ENCODE results near the gene USE1.

Gene USE1

DNA sequence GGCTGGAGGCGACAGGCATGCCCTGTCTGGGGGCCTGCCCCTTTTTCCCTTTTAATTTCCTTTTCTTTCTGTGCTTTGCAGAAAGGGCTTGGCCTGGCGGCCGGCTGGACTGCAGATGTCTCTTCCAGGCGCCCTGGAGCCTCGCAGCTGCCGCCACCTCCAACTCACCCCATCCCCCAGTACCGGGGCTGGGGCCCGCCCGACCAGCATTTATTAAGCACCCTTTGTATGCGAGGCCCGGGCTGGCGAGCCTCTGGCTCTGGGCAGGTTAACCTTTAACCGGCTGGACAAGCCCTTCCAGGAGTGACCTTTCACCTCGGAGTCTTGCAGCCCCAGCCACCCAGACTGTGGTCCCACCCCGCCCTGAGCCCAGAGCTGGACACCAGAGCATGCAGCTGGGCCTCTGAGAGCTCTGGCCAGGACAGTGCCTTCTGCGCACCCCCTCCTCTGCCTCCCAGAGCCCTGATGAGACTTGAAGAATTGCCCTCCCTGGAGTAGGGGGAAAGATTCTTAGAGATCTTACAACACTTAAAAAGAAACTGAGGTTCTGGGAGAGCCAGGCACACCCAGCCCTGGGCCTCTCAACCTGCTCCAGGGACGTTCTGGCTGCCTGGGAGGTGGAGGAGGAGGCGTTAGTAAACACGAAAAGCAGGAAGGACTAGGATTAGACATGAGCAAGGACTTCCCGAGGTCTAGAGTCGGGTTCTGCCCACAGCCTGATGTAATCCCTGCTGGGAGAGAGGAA lies 31.7 kb downstream of the USE1 start:
- Histone ChIP-seq H3K4me3 (ENCODE audit: low read depth, low read length) (peak overlapping the region; percentile 71), H3K27me3 (ENCODE audit: control insufficient read depth, insufficient read depth, low read length) (no peaks in the 10 kb centered on the region), H3K9me3 (ENCODE audit: control insufficient read depth, insufficient read depth, low read length) (no peaks in the 10 kb centered on the region), H3K36me3 (ENCODE audit: control insufficient read depth, insufficient read depth, low read length) (0 out of 2 replicates have a peak, but pooled peaks cover 3% of the 10 kb centered on the region), H3K9ac (ENCODE audit: low read depth, low read length) (0 out of 2 replicates have a peak overlapping the region, but pooled peaks have one; percentile 75), H3K27ac (ENCODE audit: low read depth, low read length) (peak overlapping the region; percentile 96), H3K4me1 (ENCODE audit: control insufficient read depth, insufficient read depth, low read length) (peaks cover 27% of the 10 kb centered on the region)

DNA sequence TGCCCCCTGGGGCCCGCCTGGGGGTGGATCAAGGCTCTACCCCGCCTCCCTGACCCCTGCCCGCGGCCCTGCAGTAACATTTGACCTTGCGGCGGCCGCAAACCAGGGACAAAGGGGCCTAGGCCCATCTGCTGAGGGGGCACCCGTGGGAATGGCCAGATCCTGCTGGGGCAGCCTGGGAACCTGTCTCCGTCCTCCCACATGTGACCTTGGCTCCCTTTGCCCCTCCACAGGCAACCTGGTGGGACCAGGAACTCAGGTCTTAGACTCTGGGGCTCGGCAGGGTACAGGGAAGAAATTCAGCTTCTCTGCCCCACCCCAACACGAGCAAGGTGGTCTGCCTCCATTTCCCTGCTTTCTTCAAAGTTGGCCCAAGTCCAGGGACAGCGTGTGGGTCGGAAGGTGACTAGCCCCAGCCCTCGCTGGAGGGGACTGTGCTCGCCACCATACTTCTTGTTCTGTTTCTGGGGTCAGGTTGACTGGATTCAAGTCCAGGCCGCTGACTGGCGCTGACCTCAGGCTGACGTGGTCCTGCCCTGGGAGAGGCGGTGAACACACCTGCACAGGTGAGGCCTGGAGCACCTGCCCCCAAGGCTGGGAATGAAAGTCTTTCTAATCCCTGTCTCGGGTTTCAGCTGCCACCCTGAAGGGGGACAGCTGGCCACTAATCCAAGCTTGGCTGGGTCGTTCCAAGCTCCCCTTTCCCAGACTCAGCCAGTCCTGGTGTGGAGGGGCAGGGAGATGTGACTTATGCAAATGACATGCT lies 33.0 kb downstream of the USE1 start:
- Histone ChIP-seq H3K27ac (ENCODE audit: low read depth, low read length) (peak overlapping the region; percentile 96), H3K9ac (ENCODE audit: low read depth, low read length) (peak overlapping the region; percentile 33)

GRCh38 chr19:17249887-17250548 lies 34.9 kb downstream of the USE1 start:
- H3K4me1 ChIP-seq (ENCODE audit: control insufficient read depth, insufficient read depth, low read length): peaks cover 27% of the 10 kb centered on the region
- H3K36me3 ChIP-seq (ENCODE audit: control insufficient read depth, insufficient read depth, low read length): 0 out of 2 replicates have a peak, but pooled peaks cover 3% of the 10 kb centered on the region
- H3K9me3 ChIP-seq (ENCODE audit: control insufficient read depth, insufficient read depth, low read length): no peaks in the 10 kb centered on the region
- no peak overlapping the region for H3K4me3 ChIP-seq (ENCODE audit: low read depth, low read length)
- no peak overlapping the region for H3K9ac ChIP-seq (ENCODE audit: low read depth, low read length)
- no peaks in the 10 kb centered on the region for H3K27me3 ChIP-seq (ENCODE audit: control insufficient read depth, insufficient read depth, low read length)
- no peak overlapping the region for H3K27ac ChIP-seq (ENCODE audit: low read depth, low read length)

More for the DNA sequence above, 33.0 kb downstream of the USE1 start:
- Histone ChIP-seq H3K4me1 (ENCODE audit: control insufficient read depth, insufficient read depth, low read length) (peaks cover 27% of the 10 kb centered on the region), H3K9me3 (ENCODE audit: control insufficient read depth, insufficient read depth, low read length) (no peaks in the 10 kb centered on the region), H3K4me3 (ENCODE audit: low read depth, low read length) (peak overlapping the region; percentile 42), H3K36me3 (ENCODE audit: control insufficient read depth, insufficient read depth, low read length) (0 out of 2 replicates have a peak, but pooled peaks cover 3% of the 10 kb centered on the region), H3K27me3 (ENCODE audit: control insufficient read depth, insufficient read depth, low read length) (no peaks in the 10 kb centered on the region)

GRCh38 chr19:17254636-17255035 lies 39.5 kb downstream of the USE1 start:
- Histone ChIP-seq H3K27ac (ENCODE audit: low read depth, low read length) (no peak overlapping the region), H3K9ac (ENCODE audit: low read depth, low read length) (no peak overlapping the region), H3K27me3 (ENCODE audit: control insufficient read depth, insufficient read depth, low read length) (no peaks in the 10 kb centered on the region), H3K36me3 (ENCODE audit: control insufficient read depth, insufficient read depth, low read length) (peaks cover 7% of the 10 kb centered on the region; the same call in 1 of the 2 replicates), H3K4me1 (ENCODE audit: control insufficient read depth, insufficient read depth, low read length) (no peaks in the 10 kb centered on the region), H3K4me3 (ENCODE audit: low read depth, low read length) (no peak overlapping the region), H3K9me3 (ENCODE audit: control insufficient read depth, insufficient read depth, low read length) (peaks cover 8% of the 10 kb centered on the region)

GRCh38 chr19:17255150-17255621 lies 40.0 kb downstream of the USE1 start:
- no peaks in the 10 kb centered on the region for H3K27me3 ChIP-seq (ENCODE audit: control insufficient read depth, insufficient read depth, low read length)
- no peak overlapping the region for H3K4me3 ChIP-seq (ENCODE audit: low read depth, low read length)
- H3K27ac ChIP-seq (ENCODE audit: low read depth, low read length): no peak overlapping the region
- no peak overlapping the region for H3K9ac ChIP-seq (ENCODE audit: low read depth, low read length)
- H3K4me1 ChIP-seq (ENCODE audit: control insufficient read depth, insufficient read depth, low read length): no peaks in the 10 kb centered on the region
- peaks cover 11% of the 10 kb centered on the region for H3K9me3 ChIP-seq (ENCODE audit: control insufficient read depth, insufficient read depth, low read length)
- peaks cover 7% of the 10 kb centered on the region; the same call in 1 of the 2 replicates for H3K36me3 ChIP-seq (ENCODE audit: control insufficient read depth, insufficient read depth, low read length)

DNA sequence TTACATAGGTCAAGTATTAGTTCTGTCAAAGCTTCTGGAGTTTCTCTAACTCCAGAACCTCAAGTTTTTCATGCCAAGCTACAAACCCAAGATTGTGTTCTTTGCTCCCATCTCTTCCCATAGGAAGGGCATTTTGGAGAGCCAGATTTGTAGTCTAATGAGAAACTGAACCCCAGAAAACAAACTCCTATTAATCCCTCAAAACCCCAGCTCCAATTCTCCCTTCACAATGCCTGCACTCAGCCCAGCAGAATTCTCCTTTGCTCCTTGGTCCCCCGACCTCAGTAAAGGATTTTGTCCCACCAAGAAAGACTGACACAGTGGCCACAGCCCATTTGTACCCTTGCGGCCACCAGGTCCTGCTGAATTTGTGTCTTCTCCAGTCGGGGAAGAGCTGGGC lies 41.0 kb downstream of the USE1 start:
- Histone ChIP-seq H3K27me3 (ENCODE audit: control insufficient read depth, insufficient read depth, low read length) (no peaks in the 10 kb centered on the region), H3K4me1 (ENCODE audit: control insufficient read depth, insufficient read depth, low read length) (no peaks in the 10 kb centered on the region), H3K27ac (ENCODE audit: low read depth, low read length) (no peak overlapping the region), H3K36me3 (ENCODE audit: control insufficient read depth, insufficient read depth, low read length) (peaks cover 7% of the 10 kb centered on the region; the same call in 1 of the 2 replicates), H3K9ac (ENCODE audit: low read depth, low read length) (no peak overlapping the region), H3K9me3 (ENCODE audit: control insufficient read depth, insufficient read depth, low read length) (peaks cover 11% of the 10 kb centered on the region), H3K4me3 (ENCODE audit: low read depth, low read length) (no peak overlapping the region)

DNA sequence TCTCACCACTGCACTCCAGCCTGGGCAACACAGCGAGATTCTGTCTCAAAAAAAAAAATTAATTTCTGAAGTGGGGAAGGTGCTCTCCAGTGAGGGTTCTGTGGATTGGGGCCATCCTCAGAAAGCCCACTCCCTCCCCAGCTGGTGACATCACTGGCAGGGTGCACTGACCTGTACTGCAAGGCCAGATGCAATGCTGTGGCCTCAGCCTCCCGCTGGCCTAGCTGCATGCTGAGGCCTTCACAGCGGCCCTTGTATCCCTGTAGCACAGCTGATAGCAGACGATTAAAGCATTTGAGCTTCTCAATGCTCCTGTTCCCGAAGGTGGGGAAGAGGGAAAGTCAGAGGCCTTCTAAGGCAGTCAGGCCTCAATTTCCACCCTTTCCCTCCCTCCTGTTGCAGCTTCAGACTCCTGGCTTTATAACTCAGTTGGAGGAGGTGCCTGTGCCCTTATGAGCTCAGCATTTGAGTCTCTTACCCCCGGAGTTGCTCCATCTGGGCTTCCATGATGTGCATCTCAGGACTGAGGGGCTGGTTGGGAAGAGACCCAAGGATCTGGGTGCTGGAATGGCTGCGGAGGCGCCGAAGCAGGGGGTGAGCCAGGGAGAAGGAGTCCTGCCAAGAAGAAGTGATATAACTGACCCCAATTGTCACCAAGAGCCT lies 44.1 kb downstream of the USE1 start:
- H3K9ac ChIP-seq (ENCODE audit: low read depth, low read length): no peak overlapping the region
- H3K9me3 ChIP-seq (ENCODE audit: control insufficient read depth, insufficient read depth, low read length): peaks cover 11% of the 10 kb centered on the region
- no peak overlapping the region for H3K4me3 ChIP-seq (ENCODE audit: low read depth, low read length)
- H3K36me3 ChIP-seq (ENCODE audit: control insufficient read depth, insufficient read depth, low read length): peaks cover 4% of the 10 kb centered on the region; the same call in 1 of the 2 replicates
- H3K4me1 ChIP-seq (ENCODE audit: control insufficient read depth, insufficient read depth, low read length): peaks cover 2% of the 10 kb centered on the region; the same call in 1 of the 2 replicates
- no peak overlapping the region for H3K27ac ChIP-seq (ENCODE audit: low read depth, low read length)
- no peaks in the 10 kb centered on the region for H3K27me3 ChIP-seq (ENCODE audit: control insufficient read depth, insufficient read depth, low read length)

DNA sequence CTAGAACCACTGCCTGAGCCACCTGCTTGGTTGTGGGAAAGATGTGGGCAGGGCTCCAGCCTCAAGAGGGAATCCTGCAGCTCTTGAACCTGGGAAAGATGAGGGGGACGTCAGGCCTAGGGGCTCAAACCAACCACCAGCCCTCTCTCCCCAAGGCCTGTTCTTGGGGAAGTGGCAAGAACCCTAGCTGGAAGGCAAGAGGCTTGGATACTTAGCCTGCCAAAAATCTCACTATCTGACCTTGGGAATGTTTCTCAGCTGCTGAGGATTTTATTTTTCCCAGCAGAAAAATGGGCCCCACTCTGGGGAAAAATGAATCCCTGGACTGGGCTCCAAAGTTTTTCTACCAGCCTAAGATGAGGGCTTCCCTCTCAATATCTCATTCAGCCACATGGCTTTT lies 44.8 kb downstream of the USE1 start:
- Histone ChIP-seq H3K27me3 (ENCODE audit: control insufficient read depth, insufficient read depth, low read length) (no peaks in the 10 kb centered on the region), H3K27ac (ENCODE audit: low read depth, low read length) (no peak overlapping the region), H3K4me1 (ENCODE audit: control insufficient read depth, insufficient read depth, low read length) (peaks cover 6% of the 10 kb centered on the region; the same call in 1 of the 2 replicates), H3K36me3 (ENCODE audit: control insufficient read depth, insufficient read depth, low read length) (peaks cover 4% of the 10 kb centered on the region; the same call in 1 of the 2 replicates), H3K9me3 (ENCODE audit: control insufficient read depth, insufficient read depth, low read length) (peaks cover 11% of the 10 kb centered on the region), H3K9ac (ENCODE audit: low read depth, low read length) (no peak overlapping the region), H3K4me3 (ENCODE audit: low read depth, low read length) (no peak overlapping the region)

- no peaks in the 10 kb centered on the region for H3K27me3 ChIP-seq (ENCODE audit: control insufficient read depth, insufficient read depth, low read length)
- H3K9ac ChIP-seq (ENCODE audit: low read depth, low read length): peak overlapping the region; percentile 64; the same call in 1 of the 2 replicates
- H3K4me3 ChIP-seq (ENCODE audit: low read depth, low read length): no peak overlapping the region
- H3K4me1 ChIP-seq (ENCODE audit: control insufficient read depth, insufficient read depth, low read length): peaks cover 6% of the 10 kb centered on the region; the same call in 1 of the 2 replicates
- H3K27ac ChIP-seq (ENCODE audit: low read depth, low read length): peak overlapping the region; percentile 30
- peaks cover 4% of the 10 kb centered on the region; the same call in 1 of the 2 replicates for H3K36me3 ChIP-seq (ENCODE audit: control insufficient read depth, insufficient read depth, low read length)
- peaks cover 11% of the 10 kb centered on the region for H3K9me3 ChIP-seq (ENCODE audit: control insufficient read depth, insufficient read depth, low read length)
Measured at GRCh38 chr19:17260842-17261325, 45.7 kb downstream of the USE1 start.

- Histone ChIP-seq H3K4me3 (ENCODE audit: low read depth, low read length) (no peak overlapping the region), H3K36me3 (ENCODE audit: control insufficient read depth, insufficient read depth, low read length) (peaks cover 4% of the 10 kb centered on the region; the same call in 1 of the 2 replicates), H3K27me3 (ENCODE audit: control insufficient read depth, insufficient read depth, low read length) (no peaks in the 10 kb centered on the region), H3K4me1 (ENCODE audit: control insufficient read depth, insufficient read depth, low read length) (peaks cover 6% of the 10 kb centered on the region; the same call in 1 of the 2 replicates), H3K27ac (ENCODE audit: low read depth, low read length) (no peak overlapping the region), H3K9ac (ENCODE audit: low read depth, low read length) (no peak overlapping the region), H3K9me3 (ENCODE audit: control insufficient read depth, insufficient read depth, low read length) (peaks cover 11% of the 10 kb centered on the region)
Measured at GRCh38 chr19:17262557-17262956, 47.4 kb downstream of the USE1 start.
